Hepatocyte (in vitro differentiated cells): ENCODE results near the gene EPHB2. TPM values are rescaled to one million over a fixed set of nuclear protein-coding genes. Genes with fewer than 3 reads are reported as not detected.

Source experiments
- DNase-seq: peaks from one replicate; pipeline ENCODE4 v3.0.0-alpha.2; 2016; ENCODE audit warnings: low spot score
- H2AFZ ChIP-seq: fragments of 200-600 bp; sonication (generic); 2 replicates; pipeline ENCODE4 v1.6.0; 2016; ENCODE audit warnings: antibody characterized with exemption, mild to moderate bottlenecking
- H3K27ac ChIP-seq: fragments of 200-600 bp; sonication (generic); 2 replicates; pipeline ENCODE4 v1.5.1; 2016; ENCODE audit warnings: mild to moderate bottlenecking
- H3K27me3 ChIP-seq: fragments of 200-600 bp; sonication (generic); 2 replicates; pipeline ENCODE4 v1.6.1; 2016
- H3K36me3 ChIP-seq: fragments of 200-600 bp; sonication (generic); replicated peaks from 2 replicates; pipeline ENCODE4 v1.5.1; 2016; ENCODE audit warnings: low read depth; ENCODE audit not compliant: insufficient read depth
- H3K4me1 ChIP-seq: fragments of 200-600 bp; sonication (generic); 2 replicates; pipeline ENCODE4 v1.5.1; 2016; ENCODE audit warnings: mild to moderate bottlenecking, moderate library complexity; ENCODE audit not compliant: insufficient read depth
- H3K4me2 ChIP-seq: fragments of 200-600 bp; sonication (generic); 2 replicates; pipeline ENCODE4 v1.6.0; 2016
- H3K4me3 ChIP-seq: fragments of 200-600 bp; sonication (generic); 2 replicates; pipeline ENCODE4 v1.5.1; 2016; ENCODE audit warnings: mild to moderate bottlenecking
- H3K79me2 ChIP-seq: fragments of 200-600 bp; sonication (generic); 2 replicates; pipeline ENCODE4 v1.6.0; 2017; ENCODE audit warnings: mild to moderate bottlenecking
- H3K9me2 ChIP-seq: fragments of 200-600 bp; sonication (generic); replicated peaks from 2 replicates; pipeline ENCODE4 v1.6.0; 2017; ENCODE audit warnings: mild to moderate bottlenecking; ENCODE audit not compliant: insufficient read depth
- H3K9me3 ChIP-seq: fragments of 200-600 bp; sonication (generic); 2 replicates; pipeline ENCODE4 v1.5.1; 2016; ENCODE audit warnings: low read depth, mild to moderate bottlenecking
- H4K20me1 ChIP-seq: fragments of 200-600 bp; sonication (generic); 2 replicates; pipeline ENCODE4 v1.6.0; 2016; ENCODE audit warnings: mild to moderate bottlenecking; ENCODE audit not compliant: insufficient read depth, poor library complexity, severe bottlenecking
- CTCF ChIP-seq: fragments of 200-600 bp; sonication (generic); IDR thresholded peaks from 2 replicates; pipeline ENCODE4 v1.5.1; 2016; ENCODE audit warnings: antibody characterized with exemption, mild to moderate bottlenecking; ENCODE audit not compliant: poor library complexity
- EZH2 ChIP-seq: fragments of 200-600 bp; sonication (generic); IDR thresholded peaks from 2 replicates; pipeline ENCODE4 v1.6.1; 2016; ENCODE audit warnings: antibody characterized with exemption, mild to moderate bottlenecking, borderline replicate concordance
- EZH2phosphoT487 ChIP-seq: fragments of 200-600 bp; sonication (generic); IDR thresholded peaks from one replicate; pipeline ENCODE4 v1.6.1; 2018; ENCODE audit warnings: antibody characterized with exemption, mild to moderate bottlenecking, low read depth, moderate library complexity; ENCODE audit not compliant: unreplicated experiment, severe bottlenecking
- WGBS: methylation state at CpG from one replicate; pipeline ENCODE4 v1.1.6; 2016; ENCODE audit warnings: low lambda C conversion rate; ENCODE audit errors: missing lambda C conversion rate; 5-methylcytosine and 5-hydroxymethylcytosine counted together
- polyA plus RNA-seq: library from polyadenylated mRNA; unstranded; fragments of >200 nt; fragmentation: Nextera tagmentation; extraction: Ambion mirVana; gene quantifications from 2 replicates; pipeline ENCODE4 v1.2.1, GENCODE V29; 2016
- total RNA-seq: library from RNA; depleted of rRNA; stranded (reverse); fragments of >200 nt; gene quantifications from 2 replicates; pipeline ENCODE4 v1.2.3, GENCODE V29; 2014

Gene EPHB2
- total and polyA plus RNA-seq, 2 experiments from 2014 or later = 17.2 to 18.3 TPM

- 87% methylated on average over 9 of the region's 9 CpGs for WGBS
- no peaks in the 10 kb centered on the region for H3K9me2 ChIP-seq
- H3K9me3 ChIP-seq = no peaks in the 10 kb centered on the region
- no peak overlapping the region for H3K4me2 ChIP-seq
- H3K27ac ChIP-seq = no peak overlapping the region
- H4K20me1 ChIP-seq = no peaks in the 10 kb centered on the region
- no peak for DNase-seq
- H3K4me1 ChIP-seq = no peaks in the 10 kb centered on the region
- TF ChIP-seq EZH2 = no peak
- TF ChIP-seq CTCF = no peak
- no peak for TF ChIP-seq EZH2phosphoT487
- H3K79me2 ChIP-seq = no peaks in the 10 kb centered on the region
- H3K4me3 ChIP-seq = no peak overlapping the region
- H2AFZ ChIP-seq = no peak overlapping the region
- H3K27me3 ChIP-seq = peaks cover 8% of the 10 kb centered on the region
- H3K36me3 ChIP-seq = no peaks in the 10 kb centered on the region
Measured at GRCh38 chr1:22801347-22801746, 90.7 kb downstream of the EPHB2 start.

DNA sequence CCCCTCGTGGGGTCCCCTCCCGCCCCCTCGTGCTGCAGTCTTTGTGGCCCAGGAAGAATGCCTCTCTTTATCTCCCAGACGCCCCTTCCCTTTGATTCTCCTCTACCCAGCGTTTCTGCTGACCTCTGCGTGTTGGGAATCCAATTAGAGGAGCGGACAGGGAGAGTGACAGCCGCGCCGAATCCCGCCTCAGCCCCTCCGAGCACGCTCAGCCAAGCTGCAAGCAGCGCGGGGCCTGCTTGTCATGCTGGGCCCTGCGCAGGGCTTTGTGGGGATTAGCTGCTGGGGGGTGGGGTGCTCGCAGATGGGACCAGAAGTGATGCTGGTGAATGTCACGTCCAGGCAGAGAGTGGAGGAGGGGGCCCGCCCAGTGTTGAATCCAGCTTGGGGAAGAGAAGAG is 91.1 kb downstream of the EPHB2 start:
- no peaks in the 10 kb centered on the region for H3K9me2 ChIP-seq
- no peak overlapping the region for H3K27ac ChIP-seq
- H3K36me3 ChIP-seq = no peaks in the 10 kb centered on the region
- H3K27me3 ChIP-seq = peaks cover 8% of the 10 kb centered on the region
- WGBS = 50% methylated on average over 18 of the region's 19 CpGs
- H3K9me3 ChIP-seq = no peaks in the 10 kb centered on the region
- no peaks in the 10 kb centered on the region for H3K79me2 ChIP-seq
- no peak overlapping the region for H3K4me2 ChIP-seq
- H2AFZ ChIP-seq = no peak overlapping the region
- DNase-seq = no peak
- no peak overlapping the region for H3K4me3 ChIP-seq
- H3K4me1 ChIP-seq = no peaks in the 10 kb centered on the region
- TF ChIP-seq EZH2phosphoT487 (no peak), CTCF (no peak), EZH2 (no peak)
- H4K20me1 ChIP-seq = no peaks in the 10 kb centered on the region

- Histone ChIP-seq H3K9me2 (no peaks in the 10 kb centered on the region), H3K4me3 (no peak overlapping the region), H3K27ac (no peak overlapping the region), H4K20me1 (no peaks in the 10 kb centered on the region), H3K27me3 (peaks cover 6% of the 10 kb centered on the region), H3K79me2 (no peaks in the 10 kb centered on the region), H2AFZ (no peak overlapping the region), H3K4me1 (no peaks in the 10 kb centered on the region), H3K36me3 (no peaks in the 10 kb centered on the region), H3K9me3 (no peaks in the 10 kb centered on the region), H3K4me2 (no peak overlapping the region)
- 88% methylated on average over 5 of the region's 5 CpGs for WGBS
- DNase-seq = no peak
- TF ChIP-seq EZH2phosphoT487 (no peak), EZH2 (no peak), CTCF (no peak)
Measured at GRCh38 chr1:22803833-22804232, 93.2 kb downstream of the EPHB2 start.

DNA sequence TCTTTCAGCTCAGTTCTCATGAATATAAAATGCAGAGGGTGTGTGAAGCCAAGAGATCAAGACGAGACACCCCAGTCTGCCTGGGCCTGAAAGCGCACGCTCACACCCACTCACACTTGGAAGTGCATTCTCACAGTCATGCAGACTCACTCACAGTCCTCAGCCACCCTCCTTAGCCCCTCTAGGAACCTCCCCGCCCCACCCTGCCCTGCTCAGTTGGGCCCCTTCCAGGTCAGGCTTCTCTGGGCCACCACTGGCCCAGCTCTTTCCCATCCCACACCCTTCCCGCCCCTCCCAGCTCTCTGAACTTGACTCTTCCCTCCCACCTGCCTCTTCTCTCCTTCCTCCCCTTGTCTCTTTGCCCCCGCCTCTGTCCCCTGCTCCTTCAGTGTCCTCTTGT is 93.8 kb downstream of the EPHB2 start:
- Histone ChIP-seq H3K9me2 (no peaks in the 10 kb centered on the region), H3K27ac (no peak overlapping the region), H3K36me3 (no peaks in the 10 kb centered on the region), H3K4me2 (no peak overlapping the region), H3K27me3 (peaks cover 6% of the 10 kb centered on the region), H2AFZ (no peak overlapping the region), H3K4me1 (peaks cover 3% of the 10 kb centered on the region), H3K79me2 (no peaks in the 10 kb centered on the region), H3K9me3 (no peaks in the 10 kb centered on the region), H3K4me3 (no peak overlapping the region), H4K20me1 (no peaks in the 10 kb centered on the region)
- DNase-seq = no peak
- TF ChIP-seq CTCF (no peak), EZH2phosphoT487 (no peak), EZH2 (no peak)
- WGBS = 87% methylated on average over 3 of the region's 6 CpGs
